ENCODE measurements around the gene ARHGEF33.

Gene ARHGEF33

GRCh38 chr2:38889045-38889444 is 630 bp upstream of the ARHGEF33 start:
- TF ChIP-seq ZFX (IDR thresholded peaks at IDR 0.05; ENCODE audit: borderline replicate concordance) (no peak), CTCF (IDR thresholded peaks at IDR 0.05) (no peak)
- no peak overlapping the region for H3K27ac ChIP-seq

GRCh38 chr2:38892819-38893218 is 3.1 kb downstream of the ARHGEF33 start:
- H3K27ac ChIP-seq = no peak overlapping the region
- TF ChIP-seq CTCF (IDR thresholded peaks at IDR 0.05) (no peak), ZFX (IDR thresholded peaks at IDR 0.05; ENCODE audit: borderline replicate concordance) (no peak)

GRCh38 chr2:38898256-38898655 is 8.6 kb downstream of the ARHGEF33 start:
- TF ChIP-seq CTCF (IDR thresholded peaks at IDR 0.05) (no peak), ZFX (IDR thresholded peaks at IDR 0.05; ENCODE audit: borderline replicate concordance) (no peak)
- no peak overlapping the region for H3K27ac ChIP-seq

- H3K27ac ChIP-seq = no peak overlapping the region
- TF ChIP-seq ZFX (IDR thresholded peaks at IDR 0.05; ENCODE audit: borderline replicate concordance) (no peak), CTCF (IDR thresholded peaks at IDR 0.05) (no peak)
Observed at GRCh38 chr2:38900726-38901125, 11.1 kb downstream of the ARHGEF33 start.

GRCh38 chr2:38905251-38905650 is 15.6 kb downstream of the ARHGEF33 start:
- TF ChIP-seq CTCF (IDR thresholded peaks at IDR 0.05) = no peak
- TF ChIP-seq ZFX (IDR thresholded peaks at IDR 0.05; ENCODE audit: borderline replicate concordance) = no peak
- no peak overlapping the region for H3K27ac ChIP-seq

- TF ChIP-seq ZFX (IDR thresholded peaks at IDR 0.05; ENCODE audit: borderline replicate concordance) = no peak
- no peak overlapping the region for H3K27ac ChIP-seq
Observed at GRCh38 chr2:38907242-38907641, 17.6 kb downstream of the ARHGEF33 start.

GRCh38 chr2:38907743-38908562 is 18.3 kb downstream of the ARHGEF33 start:
- TF ChIP-seq ZFX (IDR thresholded peaks at IDR 0.05; ENCODE audit: borderline replicate concordance) (no peak), CTCF (IDR thresholded peaks at IDR 0.05) (no peak)
- H3K27ac ChIP-seq = no peak overlapping the region

Measured in 22Rv1 (cell line).